Stomach (tissue), 4 donors: ENCODE measurements around the gene TLX3.

Source experiments
- CTCF ChIP-seq, 7 experiments: fragments of 450-650 bp in 4 of 7; fragments of 200-600 bp in 3 of 7; sonication (generic) in 3 of 7; IDR thresholded peaks; one replicate each; pipeline ENCODE4 v1.5.1; 2016 to 2019; ENCODE audit warnings: antibody characterized with exemption in 7 of 7, control low read depth in 2 of 7, mild to moderate bottlenecking in 1 of 7
- EP300 ChIP-seq: sonication (generic); formaldehyde crosslinking; IDR thresholded peaks from one replicate; pipeline ENCODE4 v1.6.1; 2017; ENCODE audit warnings: antibody characterized with exemption
- POLR2A ChIP-seq, 4 donors: fragments of 450-650 bp; IDR thresholded peaks; one replicate each; pipeline ENCODE4 v1.6.1; 2016; ENCODE audit warnings: antibody characterized with exemption in 4 of 4, control low read depth in 2 of 4, mild to moderate bottlenecking in 1 of 4, moderate library complexity in 1 of 4
- POLR2AphosphoS5 ChIP-seq, 3 donors: sonication (generic); formaldehyde crosslinking; IDR thresholded peaks; one replicate each; pipeline ENCODE4 v1.6.1; 2016; ENCODE audit warnings: antibody characterized with exemption in 3 of 3

GRCh38 chr5:171318026-171318425 is 9.0 kb downstream of the TLX3 start:
- TF ChIP-seq CTCF (IDR thresholded peaks at IDR 0.05) (no peak), POLR2A (IDR thresholded peaks at IDR 0.05) (no peak), POLR2AphosphoS5 (IDR thresholded peaks at IDR 0.05) (no peak), EP300 (no peak)
